ENCODE results near the gene PDXDC1. TPM values are rescaled to one million over a fixed set of nuclear protein-coding genes. Genes with fewer than 3 reads are reported as not detected.

Gene PDXDC1
- total and polyA plus RNA-seq, 4 experiments from 2014 or later, result 11.1 to 86.7 (median 60.6) TPM

- POLR2A ChIA-PET (ENCODE audit: partially characterized antibody), result interaction anchor here (1.2 kb wide), 1 partner anchor 8 kb away, joined by 5 read pairs; no protein-coding TSS in a partner anchor
- intact Hi-C loops (cut with micrococcal nuclease), result no loop called here
Measured at GRCh38 chr16:15032547-15033308, 57.9 kb downstream of the PDXDC1 start.

DNA sequence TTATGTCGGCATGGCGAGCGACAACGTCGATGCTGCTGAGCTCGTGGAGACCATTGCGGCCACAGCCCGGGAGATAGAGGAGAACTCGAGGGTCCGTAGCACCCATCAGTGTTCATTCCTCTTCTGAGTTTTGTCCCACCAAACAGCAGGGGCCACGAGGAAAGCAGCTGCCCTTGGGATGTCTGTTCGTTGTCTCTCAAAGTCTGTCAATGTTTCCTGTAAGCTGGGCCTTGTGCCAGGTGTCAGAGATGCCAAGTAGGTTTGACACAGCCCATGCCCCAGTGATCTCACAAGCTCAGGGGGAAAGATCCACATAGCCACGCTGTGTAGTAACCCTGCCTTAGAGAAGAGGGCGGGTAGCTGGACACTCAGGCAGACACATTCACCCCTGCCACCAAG, 58.5 kb downstream of the PDXDC1 start:
- no peaks in the 10 kb centered on the region for H3K9me3 Mint-ChIP-seq
- no peak overlapping the region for H3K4me3 Mint-ChIP-seq
- H3K27me3 Mint-ChIP-seq, result no peaks in the 10 kb centered on the region
- Histone ChIP-seq H3K9me3 (ENCODE audit: control insufficient read depth in 1 of 2, low read length in 2 of 2) (no peaks in the 10 kb centered on the region), H3K27me3 (ENCODE audit: insufficient read depth, low read length) (no peaks in the 10 kb centered on the region), H3K27ac (ENCODE audit: low read depth, low read length) (no peak overlapping the region), H3K4me1 (ENCODE audit: insufficient read depth, low read length) (peaks cover 20% of the 10 kb centered on the region), H3K4me3 (ENCODE audit: low read length in 2 of 2) (no peak overlapping the region), H3K36me3 (ENCODE audit: insufficient read depth, low read length) (peaks cover 62% of the 10 kb centered on the region)
- ChIA-PET POLR2A (ENCODE audit: partially characterized antibody) (no interaction called here), CTCF (ENCODE audit: partially characterized antibody) (no interaction called here)
- H3K4me1 Mint-ChIP-seq, result peaks cover 10 to 25% (median 17%) of the 10 kb centered on the region in 4 donors
- no peak for DNase-seq
- intact Hi-C loops (cut with micrococcal nuclease), result no loop called here
- peak overlapping the region in 4 of 7 donors; percentile 9 to 68 (median 26) for H3K27ac Mint-ChIP-seq
- peaks cover 49 to 81% of the 10 kb centered on the region in 2 donors for H3K36me3 Mint-ChIP-seq

More at GRCh38 chr16:15032547-15033308, 57.9 kb downstream of the PDXDC1 start:
- peaks cover 20% of the 10 kb centered on the region for H3K4me1 ChIP-seq (ENCODE audit: insufficient read depth, low read length)
- Mint-ChIP-seq H3K36me3 (peaks cover 51 to 80% of the 10 kb centered on the region in 2 donors), H3K27ac (peak overlapping the region; percentile 22 to 77 (median 66)), H3K4me3 (no peak overlapping the region), H3K9me3 (no peaks in the 10 kb centered on the region), H3K27me3 (no peaks in the 10 kb centered on the region), H3K4me1 (peaks cover 10 to 29% (median 18%) of the 10 kb centered on the region in 4 donors)
- no peaks in the 10 kb centered on the region for H3K9me3 ChIP-seq (ENCODE audit: control insufficient read depth in 1 of 2, low read length in 2 of 2)
- no peaks in the 10 kb centered on the region for H3K27me3 ChIP-seq (ENCODE audit: insufficient read depth, low read length)
- H3K36me3 ChIP-seq (ENCODE audit: insufficient read depth, low read length), result peaks cover 60% of the 10 kb centered on the region
- H3K4me3 ChIP-seq (ENCODE audit: low read length in 2 of 2), result no peak overlapping the region
- H3K27ac ChIP-seq (ENCODE audit: low read depth, low read length), result no peak overlapping the region
- CTCF ChIA-PET (ENCODE audit: partially characterized antibody), result no interaction called here
- peak in 4 of 5 donors; percentile 16 to 32 (median 28) for DNase-seq

DNA sequence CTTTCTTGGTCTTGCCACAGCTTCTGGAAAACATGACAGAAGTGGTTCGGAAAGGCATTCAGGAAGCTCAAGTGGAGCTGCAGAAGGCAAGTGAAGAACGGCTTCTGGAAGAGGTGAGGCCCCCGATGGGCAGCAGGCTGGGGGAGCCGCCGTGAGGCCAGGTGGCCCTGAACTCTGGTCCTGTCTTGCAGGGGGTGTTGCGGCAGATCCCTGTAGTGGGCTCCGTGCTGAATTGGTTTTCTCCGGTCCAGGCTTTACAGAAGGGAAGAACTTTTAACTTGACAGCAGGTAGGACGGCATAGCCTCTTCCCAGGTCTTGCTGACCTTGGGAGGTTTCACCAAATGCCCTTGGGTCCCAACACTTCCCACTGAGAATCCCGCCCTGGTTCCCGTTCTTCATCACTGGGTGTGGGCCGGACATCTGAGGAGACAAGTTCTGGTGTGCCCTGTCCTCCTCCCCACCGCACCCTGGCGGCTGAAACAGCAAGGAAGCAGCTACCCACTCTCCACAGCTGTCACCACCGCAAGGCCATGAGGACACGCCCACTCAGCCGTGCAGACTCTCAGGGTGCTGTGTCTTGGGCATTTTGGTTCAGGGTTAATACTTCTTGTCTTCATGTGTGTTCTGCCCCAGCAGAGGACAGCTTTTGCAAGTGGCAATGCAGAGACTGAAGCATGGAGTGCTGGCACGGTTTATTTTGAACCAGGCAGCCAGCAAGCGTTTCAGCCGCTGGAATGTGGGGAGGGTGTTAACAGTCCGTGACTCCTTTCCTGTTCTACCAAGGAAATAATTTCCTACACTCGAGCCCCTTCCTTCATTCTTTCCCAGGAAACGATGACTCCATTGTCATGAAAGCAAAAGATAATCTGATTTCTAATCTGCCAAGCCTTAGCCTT, 59.7 kb downstream of the PDXDC1 start:
- peaks cover 20% of the 10 kb centered on the region for H3K4me1 ChIP-seq (ENCODE audit: insufficient read depth, low read length)
- POLR2A ChIA-PET (ENCODE audit: partially characterized antibody), result no interaction called here
- H3K4me3 Mint-ChIP-seq, result no peak overlapping the region
- H3K36me3 ChIP-seq (ENCODE audit: insufficient read depth, low read length), result peaks cover 70% of the 10 kb centered on the region
- H3K27me3 ChIP-seq (ENCODE audit: insufficient read depth, low read length), result no peaks in the 10 kb centered on the region
- intact Hi-C loops (cut with micrococcal nuclease), result no loop called here
- no peaks in the 10 kb centered on the region for H3K27me3 Mint-ChIP-seq
- H3K27ac ChIP-seq (ENCODE audit: low read depth, low read length), result no peak overlapping the region
- H3K9me3 Mint-ChIP-seq, result no peaks in the 10 kb centered on the region
- H3K27ac Mint-ChIP-seq, result peak overlapping the region in 2 of 7 donors; percentile 30 to 35
- CTCF ChIA-PET (ENCODE audit: partially characterized antibody), result no interaction called here
- no peak for DNase-seq
- no peak overlapping the region for H3K4me3 ChIP-seq (ENCODE audit: low read length in 2 of 2)
- peaks cover 10 to 25% (median 16%) of the 10 kb centered on the region in 4 donors for H3K4me1 Mint-ChIP-seq
- H3K9me3 ChIP-seq (ENCODE audit: control insufficient read depth in 1 of 2, low read length in 2 of 2), result no peaks in the 10 kb centered on the region
- H3K36me3 Mint-ChIP-seq, result peaks cover 52 to 85% of the 10 kb centered on the region in 2 donors

- DNase-seq, result no peak
- ChIA-PET CTCF (ENCODE audit: partially characterized antibody) (interaction anchor here (1.4 kb wide), 1 partner anchor 37 kb away, joined by 3 read pairs; no protein-coding TSS in a partner anchor), POLR2A (ENCODE audit: partially characterized antibody) (no interaction called here)
- H3K4me1 ChIP-seq (ENCODE audit: insufficient read depth, low read length), result peaks cover 20% of the 10 kb centered on the region
- Mint-ChIP-seq H3K27me3 (no peaks in the 10 kb centered on the region), H3K27ac (peak overlapping the region in 1 of 7 donors; percentile 41), H3K36me3 (peaks cover 57 to 92% of the 10 kb centered on the region in 2 donors), H3K4me3 (no peak overlapping the region), H3K9me3 (no peaks in the 10 kb centered on the region), H3K4me1 (peaks cover 10 to 25% (median 15%) of the 10 kb centered on the region in 4 donors)
- no peak overlapping the region for H3K27ac ChIP-seq (ENCODE audit: low read depth, low read length)
- no peaks in the 10 kb centered on the region for H3K27me3 ChIP-seq (ENCODE audit: insufficient read depth, low read length)
- intact Hi-C loops (cut with micrococcal nuclease), result no loop called here
- H3K36me3 ChIP-seq (ENCODE audit: insufficient read depth, low read length), result peaks cover 76% of the 10 kb centered on the region
- no peak overlapping the region for H3K4me3 ChIP-seq (ENCODE audit: low read length in 2 of 2)
- H3K9me3 ChIP-seq (ENCODE audit: control insufficient read depth in 1 of 2, low read length in 2 of 2), result no peaks in the 10 kb centered on the region
Measured at GRCh38 chr16:15035163-15035729, 60.4 kb downstream of the PDXDC1 start.

GRCh38 chr16:15037003-15037402, 62.2 kb downstream of the PDXDC1 start:
- intact Hi-C loops (cut with micrococcal nuclease), result no loop called here
- ChIA-PET CTCF (ENCODE audit: partially characterized antibody) (no interaction called here), POLR2A (ENCODE audit: partially characterized antibody) (no interaction called here)
- peaks cover 8% of the 10 kb centered on the region for H3K4me1 ChIP-seq (ENCODE audit: insufficient read depth, low read length)
- peaks cover 56 to 90% of the 10 kb centered on the region in 2 donors for H3K36me3 Mint-ChIP-seq
- H3K4me3 ChIP-seq (ENCODE audit: low read length in 2 of 2), result no peak overlapping the region
- H3K36me3 ChIP-seq (ENCODE audit: insufficient read depth, low read length), result peaks cover 68% of the 10 kb centered on the region
- H3K27ac ChIP-seq (ENCODE audit: low read depth, low read length), result no peak overlapping the region
- no peaks in the 10 kb centered on the region for H3K9me3 Mint-ChIP-seq
- DNase-seq, result no peak
- H3K27me3 ChIP-seq (ENCODE audit: insufficient read depth, low read length), result no peaks in the 10 kb centered on the region
- no peaks in the 10 kb centered on the region for H3K27me3 Mint-ChIP-seq
- no peak overlapping the region for H3K4me3 Mint-ChIP-seq
- peak overlapping the region in 3 of 7 donors; percentile 29 to 41 (median 30) for H3K27ac Mint-ChIP-seq
- H3K4me1 Mint-ChIP-seq, result peaks cover 4 to 11% (median 6%) of the 10 kb centered on the region in 4 donors
- no peaks in the 10 kb centered on the region for H3K9me3 ChIP-seq (ENCODE audit: control insufficient read depth in 1 of 2, low read length in 2 of 2)

GRCh38 chr16:15037745-15038144, 62.9 kb downstream of the PDXDC1 start:
- peaks cover 53 to 87% of the 10 kb centered on the region in 2 donors for H3K36me3 Mint-ChIP-seq
- Histone ChIP-seq H3K4me1 (ENCODE audit: insufficient read depth, low read length) (peaks cover under 1% of the 10 kb centered on the region), H3K4me3 (ENCODE audit: low read length in 2 of 2) (no peak overlapping the region), H3K27ac (ENCODE audit: low read depth, low read length) (no peak overlapping the region), H3K36me3 (ENCODE audit: insufficient read depth, low read length) (peaks cover 62% of the 10 kb centered on the region), H3K9me3 (ENCODE audit: control insufficient read depth in 1 of 2, low read length in 2 of 2) (no peaks in the 10 kb centered on the region), H3K27me3 (ENCODE audit: insufficient read depth, low read length) (no peaks in the 10 kb centered on the region)
- ChIA-PET CTCF (ENCODE audit: partially characterized antibody) (no interaction called here), POLR2A (ENCODE audit: partially characterized antibody) (no interaction called here)
- H3K27me3 Mint-ChIP-seq, result no peaks in the 10 kb centered on the region
- intact Hi-C loops (cut with micrococcal nuclease), result no loop called here
- H3K4me3 Mint-ChIP-seq, result no peak overlapping the region
- DNase-seq, result no peak
- no peaks in the 10 kb centered on the region for H3K9me3 Mint-ChIP-seq
- H3K27ac Mint-ChIP-seq, result peak overlapping the region in 1 of 7 donors; percentile 52
- H3K4me1 Mint-ChIP-seq, result peaks cover 0 to 4% (median 1%) of the 10 kb centered on the region in 4 donors

DNA sequence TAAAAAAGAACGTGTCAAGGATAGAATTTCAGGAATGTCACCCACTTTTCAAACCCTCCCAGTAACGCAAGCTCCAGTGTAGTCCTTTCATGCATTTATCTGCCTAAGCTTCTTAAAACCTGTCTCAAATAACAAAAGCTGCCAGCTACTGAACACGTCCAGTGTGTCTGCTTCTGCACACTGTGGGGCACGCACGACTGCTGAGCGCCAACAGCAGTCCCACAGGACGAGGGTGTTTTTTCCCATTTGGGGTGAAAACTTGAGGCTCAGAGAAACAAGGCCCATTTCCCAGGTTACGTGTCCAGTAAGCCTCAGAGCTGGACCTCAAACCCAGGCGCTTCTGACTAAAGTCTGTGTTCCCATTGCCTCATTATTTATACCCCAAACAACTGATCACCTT, 63.9 kb downstream of the PDXDC1 start:
- Mint-ChIP-seq H3K27ac (peak overlapping the region in 1 of 7 donors; percentile 68), H3K9me3 (no peaks in the 10 kb centered on the region), H3K4me3 (no peak overlapping the region), H3K36me3 (peaks cover 44 to 80% of the 10 kb centered on the region in 2 donors), H3K4me1 (peaks cover 0 to 2% (median 0%) of the 10 kb centered on the region in 4 donors), H3K27me3 (no peaks in the 10 kb centered on the region)
- intact Hi-C loops (cut with micrococcal nuclease), result no loop called here
- Histone ChIP-seq H3K4me3 (ENCODE audit: low read length in 2 of 2) (no peak overlapping the region), H3K27ac (ENCODE audit: low read depth, low read length) (no peak overlapping the region), H3K36me3 (ENCODE audit: insufficient read depth, low read length) (peaks cover 53% of the 10 kb centered on the region), H3K9me3 (ENCODE audit: control insufficient read depth in 1 of 2, low read length in 2 of 2) (no peaks in the 10 kb centered on the region), H3K4me1 (ENCODE audit: insufficient read depth, low read length) (no peaks in the 10 kb centered on the region), H3K27me3 (ENCODE audit: insufficient read depth, low read length) (no peaks in the 10 kb centered on the region)
- ChIA-PET POLR2A (ENCODE audit: partially characterized antibody) (no interaction called here), CTCF (ENCODE audit: partially characterized antibody) (no interaction called here)
- DNase-seq, result no peak

All from CD4-positive, alpha-beta memory T cell (primary cell).